ENCODE measurements around the gene TBL1XR1. TPM values are rescaled to one million over a fixed set of nuclear protein-coding genes. Genes with fewer than 3 reads are reported as not detected.
A peak's percentile ranks its signal among the peaks of the same experiment; 100 is the strongest.

Gene TBL1XR1
- total and polyA plus RNA-seq, 2 of the 4 experiments (the other 2 are of a cell fraction): 25.2 to 170 TPM

- TF ChIP-seq RAD21 (IDR thresholded peaks at IDR 0.05; ENCODE audit: low read length) (peak; percentile 35; the same call in 1 of the 2 replicates), MAZ (IDR thresholded peaks at IDR 0.05; ENCODE audit: borderline replicate concordance, low read depth, low read length) (peak; percentile 10; the same call in 1 of the 2 replicates), MAFK (IDR thresholded peaks at IDR 0.05; ENCODE audit: low read depth, low read length) (no peak), NFE2L2 (IDR thresholded peaks at IDR 0.05; ENCODE audit: low read depth, low read length) (no peak)
These were observed at the start of gene TBL1XR1 (continued) for GRCh38 chr3:177197041-177197726.

GRCh38 chr3:177245250-177245649, 48.0 kb upstream of the TBL1XR1 start:
- no peak overlapping the region for H2BK20ac ChIP-seq (ENCODE audit: low read depth, low read length)
- no peak for DNase-seq
- no peak overlapping the region for H2AFZ ChIP-seq (replicated peaks; ENCODE audit: low read length, poor library complexity)
- no peaks in the 10 kb centered on the region for H3K27me3 ChIP-seq (ENCODE audit: control insufficient read depth, insufficient read depth, low read length)
- H3K9ac ChIP-seq (ENCODE audit: low read depth, low read length): no peak overlapping the region
- BruUV-seq (replicated peaks): no TSS peak
- H3K36me3 ChIP-seq (ENCODE audit: control insufficient read depth, insufficient read depth, low read length): no peaks in the 10 kb centered on the region
- no peak overlapping the region for H2BK120ac ChIP-seq (ENCODE audit: low read depth, low read length)
- H3K4me2 ChIP-seq (ENCODE audit: low read depth, low read length): no peak overlapping the region
- no peak for TF ChIP-seq MAZ (IDR thresholded peaks at IDR 0.05; ENCODE audit: borderline replicate concordance, low read depth, low read length)
- TF ChIP-seq MXI1 (IDR thresholded peaks at IDR 0.05; ENCODE audit: borderline replicate concordance, low read depth, low read length): no peak
- TF ChIP-seq POLR2A (IDR thresholded peaks at IDR 0.05; ENCODE audit: low read depth, low read length): no peak
- TF ChIP-seq RCOR1 (IDR thresholded peaks at IDR 0.05; ENCODE audit: insufficient replicate concordance, low read length): no peak
- no peak for TF ChIP-seq MAFK (IDR thresholded peaks at IDR 0.05; ENCODE audit: low read depth, low read length)
- TF ChIP-seq CHD1 (IDR thresholded peaks at IDR 0.05; ENCODE audit: low read depth, low read length): no peak
- no peak for TF ChIP-seq NFE2L2 (IDR thresholded peaks at IDR 0.05; ENCODE audit: low read depth, low read length)
- no peak overlapping the region for H3K18ac ChIP-seq (ENCODE audit: low read depth, low read length)
- POLR2A ChIA-PET (ENCODE audit: unreplicated experiment): no interaction called here
- H2AK5ac ChIP-seq (ENCODE audit: low read depth, low read length): no peak overlapping the region
- no peaks in the 10 kb centered on the region for H3K79me1 ChIP-seq (ENCODE audit: low read depth in 1 of 2, low read length in 2 of 2)
- H3K27ac ChIP-seq (ENCODE audit: insufficient read depth, low read length): no peak overlapping the region
- no peak overlapping the region for H3K4ac ChIP-seq (ENCODE audit: low read depth, low read length)
- H4K20me1 ChIP-seq (ENCODE audit: insufficient read depth, low read length): no peaks in the 10 kb centered on the region
- no peaks in the 10 kb centered on the region for H3K9me3 ChIP-seq (ENCODE audit: control insufficient read depth, insufficient read depth, low read length)
- CTCF ChIA-PET: no interaction called here
- H4K91ac ChIP-seq (ENCODE audit: insufficient read depth, low read depth, low read length): no peak overlapping the region
- dilution Hi-C loops (cut with HindIII; ENCODE audit: low sequenced_read_pairs, unreplicated experiment): no loop called here
- intact Hi-C loops (cut with micrococcal nuclease): no loop called here
- no peak overlapping the region for H3K56ac ChIP-seq (ENCODE audit: extremely low read depth, insufficient read depth, low read length)
- no peak overlapping the region for H2BK15ac ChIP-seq (ENCODE audit: low read depth, low read length)
- no peak for ATAC-seq (ENCODE audit: low read depth)
- H2AK9ac ChIP-seq (replicated peaks; ENCODE audit: low read depth, low read length, poor library complexity): no peak overlapping the region
- H3K4me1 ChIP-seq (ENCODE audit: control insufficient read depth, insufficient read depth, low read length): no peaks in the 10 kb centered on the region
- no CpG with 5 or more reads among the region's 6 CpGs for WGBS, 2 experiments (ENCODE audit: extremely low coverage in 2 of 2, insufficient read length in 1 of 2)
- no peak overlapping the region for H4K8ac ChIP-seq (ENCODE audit: low read depth in 2 of 2, low read length in 2 of 2)
- H3K14ac ChIP-seq (replicated peaks; ENCODE audit: low read depth, low read length): no peak overlapping the region
- H2BK5ac ChIP-seq (ENCODE audit: low read depth, low read length, poor library complexity, severe bottlenecking): no peak overlapping the region
- no peak overlapping the region for H4K5ac ChIP-seq (ENCODE audit: low read depth, low read length)
- H3K4me3 ChIP-seq (ENCODE audit: insufficient read depth, low read depth, low read length): no peak overlapping the region
- in situ Hi-C loops (cut with MboI; ENCODE audit: low sequenced_read_pairs): no loop called here
- H3K9me1 ChIP-seq (ENCODE audit: insufficient read depth, low read length): no peaks in the 10 kb centered on the region
- H3K23ac ChIP-seq (ENCODE audit: low read depth, low read length): no peak overlapping the region

Measured in IMR-90 (cell line).